DMS53 treated with DMSO at 0.1 percent for 48 hours (cell line): ENCODE results near the gene ZDHHC5.
"Not testable (repeated sequence)": the region's sequence is repeated elsewhere in the genome, so short reads cannot be mapped to it uniquely, and the experiment has no call there.

Experiments used
- DNase-seq: peaks from one replicate; lab custom pipeline; 2025; ENCODE audit not compliant: unreplicated experiment; lab: John Stamatoyannopoulos, UW

The ZDHHC5 gene

DNA sequence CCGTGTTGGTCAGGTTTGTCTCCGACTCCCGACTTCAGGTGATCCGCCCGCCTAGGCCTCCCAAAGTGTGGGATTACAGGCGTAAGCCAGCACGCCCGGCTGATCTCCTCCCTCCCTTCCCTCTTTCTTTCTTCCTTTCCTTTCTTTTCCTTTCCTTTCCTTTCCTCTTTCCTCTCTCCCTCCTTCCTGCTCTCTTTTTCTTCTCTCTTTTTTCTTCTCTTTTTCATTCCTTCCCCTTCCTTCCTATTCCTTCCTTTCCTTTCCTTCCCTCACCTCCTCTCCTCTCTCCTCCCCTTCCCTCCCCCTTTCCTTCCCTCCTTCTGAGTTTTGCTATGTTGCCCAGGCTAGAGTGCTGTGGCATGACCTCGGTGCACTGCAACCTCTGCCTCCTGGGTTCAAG lies 3.9 kb upstream of the ZDHHC5 start:
- DNase-seq = no peak

DNA sequence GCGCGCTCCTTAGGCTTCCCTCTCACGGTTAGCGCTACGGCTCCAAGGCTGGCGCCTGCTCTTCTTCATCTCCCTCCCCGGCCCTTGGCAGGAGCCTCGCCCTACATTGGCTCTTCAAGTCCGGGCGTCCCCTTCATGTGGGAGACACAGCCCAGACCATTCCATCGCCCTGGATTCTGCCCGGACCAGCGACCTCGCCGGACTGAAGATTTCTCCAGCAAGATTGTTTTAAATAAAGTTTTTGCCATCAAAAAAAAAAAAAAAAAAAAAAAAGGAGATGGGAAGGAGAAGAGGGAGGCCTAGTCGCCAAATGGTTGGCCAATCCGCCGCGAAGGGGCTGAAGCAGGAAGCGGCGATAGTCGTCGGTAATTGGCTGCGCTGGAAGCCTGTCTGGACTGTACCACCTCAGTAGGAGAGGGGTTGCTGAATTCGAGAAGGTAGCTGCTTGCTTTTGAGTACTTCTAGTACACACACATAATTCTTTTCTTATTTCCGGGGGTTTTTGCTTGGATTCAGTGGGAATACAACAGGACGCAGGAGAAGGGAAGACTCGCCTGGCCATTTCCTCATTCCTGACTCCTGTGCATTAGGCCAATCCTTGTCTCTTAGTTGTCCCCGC lies 688 bp upstream of the ZDHHC5 start:
- DNase-seq = peak; percentile 67

DNA sequence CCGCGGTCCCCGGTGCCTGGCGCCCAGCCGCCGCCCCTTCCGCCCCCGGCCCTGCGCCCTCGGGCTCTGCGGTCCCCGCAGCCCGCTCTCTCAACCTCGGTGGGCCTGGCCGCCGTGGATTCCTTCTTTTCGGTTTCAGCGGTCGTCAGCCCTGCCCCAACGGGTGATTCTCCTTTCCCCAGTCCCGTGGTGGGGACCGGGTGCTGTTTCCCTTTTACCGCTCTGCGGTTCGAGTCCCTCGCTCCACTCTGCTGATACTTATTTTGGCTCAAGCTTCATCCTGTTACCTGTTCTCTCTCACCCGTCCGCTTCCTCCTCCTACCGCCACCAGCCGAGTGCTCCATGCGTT lies 494 bp downstream of the ZDHHC5 start:
- no peak for DNase-seq

DNA sequence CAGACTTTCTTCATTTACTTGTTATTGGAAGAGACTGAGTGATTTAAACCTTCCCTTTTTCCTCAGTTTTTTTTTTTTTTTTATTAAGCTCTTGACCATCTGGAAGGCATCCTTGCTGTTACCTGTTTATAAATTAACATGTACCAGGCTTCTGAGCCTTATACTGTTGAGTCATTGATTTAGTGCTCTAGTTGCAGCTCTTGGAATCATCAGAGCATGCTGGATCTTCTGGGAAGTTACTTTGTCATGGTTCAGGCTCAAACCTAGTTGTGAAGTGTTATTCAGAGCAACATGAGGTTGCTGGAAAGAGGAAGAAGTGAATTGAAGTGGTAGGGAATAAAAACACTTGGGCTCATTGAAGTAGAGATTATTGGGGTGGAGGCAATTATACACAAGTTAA lies 6.3 kb downstream of the ZDHHC5 start:
- no peak for DNase-seq

DNA sequence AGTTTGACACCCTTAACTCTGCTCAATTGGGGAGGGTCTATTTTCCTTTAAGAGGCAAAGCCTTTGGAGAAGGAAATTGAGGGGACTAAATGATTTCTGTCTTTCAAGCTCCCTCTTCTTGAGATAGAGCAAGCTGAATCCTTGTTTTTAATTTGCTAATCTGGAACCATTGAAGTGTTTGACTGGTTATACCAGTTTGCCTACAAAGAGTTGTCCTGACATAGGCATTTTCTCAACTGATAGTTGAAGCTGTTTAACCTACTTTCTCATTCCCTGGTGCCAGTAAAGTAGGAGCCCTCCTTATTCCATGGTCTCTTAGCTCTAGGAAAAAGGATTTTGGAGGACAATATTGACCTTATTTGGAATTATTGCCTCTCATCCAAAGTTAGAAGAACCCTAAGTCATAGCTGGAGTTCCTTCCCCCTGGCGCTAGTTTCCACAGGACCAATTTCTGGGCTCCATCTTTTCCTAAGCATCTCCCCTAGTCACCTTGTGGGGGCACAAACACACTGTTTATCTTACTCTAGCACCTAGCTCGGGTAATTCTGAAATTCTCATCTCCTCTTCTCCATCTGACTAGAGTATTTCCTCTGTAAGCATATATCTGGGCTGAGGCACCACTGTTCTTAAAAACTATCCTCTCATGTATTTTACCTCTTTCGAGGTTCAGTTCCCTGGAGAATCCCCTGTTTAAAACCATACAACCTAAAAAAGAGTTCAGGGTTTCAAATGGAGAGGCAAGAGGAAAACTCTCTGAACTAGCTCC lies 7.4 kb downstream of the ZDHHC5 start:
- DNase-seq = no peak

DNA sequence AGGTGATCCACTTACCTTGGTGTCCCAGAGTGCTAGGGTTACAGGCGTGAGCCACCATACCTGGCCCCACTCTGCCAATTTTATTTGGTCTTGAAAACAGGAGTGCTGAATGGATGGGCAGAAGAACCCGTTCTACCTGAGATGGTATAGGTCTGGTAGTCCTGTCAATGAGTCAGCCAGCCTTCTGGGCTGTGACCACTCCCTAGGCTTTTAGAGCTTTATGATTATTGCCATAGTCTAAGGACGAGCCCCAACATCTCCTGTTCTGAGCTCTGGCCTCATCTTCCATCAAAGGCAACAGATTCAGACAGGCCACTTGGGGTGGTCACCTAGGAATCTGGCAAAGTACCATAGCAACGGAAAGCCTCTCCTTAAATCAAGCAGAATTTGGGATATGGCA lies 11.5 kb downstream of the ZDHHC5 start:
- DNase-seq = no peak

DNA sequence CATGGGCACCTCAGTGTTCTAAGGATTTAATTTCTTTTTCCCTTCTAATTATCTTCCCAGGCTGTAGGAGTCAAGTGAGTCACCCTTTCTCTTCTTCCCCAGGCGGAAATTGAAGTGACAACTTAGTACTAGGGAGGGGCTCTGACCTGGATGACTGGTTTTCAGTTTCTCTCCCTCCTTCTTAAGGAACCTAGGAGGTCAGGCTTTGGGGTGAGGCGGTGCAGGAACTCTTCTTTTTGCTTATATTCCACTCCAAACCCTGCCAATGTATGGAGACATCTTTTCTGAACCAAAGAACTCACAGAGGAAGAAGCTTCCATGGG lies 12.6 kb downstream of the ZDHHC5 start:
- no peak for DNase-seq

DNA sequence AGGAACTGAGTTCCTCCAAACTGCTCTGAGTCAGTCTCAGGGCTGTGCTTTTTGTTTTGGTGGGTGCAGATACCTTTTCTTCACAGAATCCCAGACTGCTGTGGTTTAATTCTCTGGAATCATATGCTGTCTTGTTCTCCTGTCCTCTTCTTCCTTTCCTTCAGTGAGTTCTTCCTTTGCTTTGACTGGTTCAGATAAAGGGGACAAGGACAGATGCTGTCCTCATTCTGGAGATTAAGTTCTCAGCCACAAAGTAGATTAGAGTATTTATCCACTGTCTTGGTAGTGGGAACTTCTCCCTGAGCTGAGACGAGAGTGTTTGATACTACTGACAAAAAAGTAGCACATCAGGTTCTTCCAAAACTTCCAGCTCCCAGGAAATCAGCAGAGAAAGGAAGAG lies 13.3 kb downstream of the ZDHHC5 start:
- DNase-seq = no peak

DNA sequence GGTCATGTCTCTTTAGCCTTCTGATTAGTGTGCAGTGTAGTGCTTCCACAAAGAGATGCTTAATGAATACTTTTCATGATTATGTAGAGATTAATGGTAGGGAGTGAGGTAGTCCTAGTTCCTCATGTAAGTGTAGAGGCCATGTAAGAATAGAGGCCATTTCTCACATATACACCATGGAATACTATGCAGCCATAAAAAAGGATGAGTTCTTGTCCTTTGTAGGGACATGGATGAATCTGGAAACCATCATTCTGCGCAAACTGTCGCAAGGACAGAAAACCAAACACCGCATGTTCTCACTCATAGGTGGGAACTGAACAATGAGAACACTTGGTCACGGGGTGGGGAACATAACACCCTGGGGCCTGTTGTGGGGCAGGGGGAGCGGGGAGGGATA lies 22.6 kb downstream of the ZDHHC5 start:
- not testable (repeated sequence) for DNase-seq

DNA sequence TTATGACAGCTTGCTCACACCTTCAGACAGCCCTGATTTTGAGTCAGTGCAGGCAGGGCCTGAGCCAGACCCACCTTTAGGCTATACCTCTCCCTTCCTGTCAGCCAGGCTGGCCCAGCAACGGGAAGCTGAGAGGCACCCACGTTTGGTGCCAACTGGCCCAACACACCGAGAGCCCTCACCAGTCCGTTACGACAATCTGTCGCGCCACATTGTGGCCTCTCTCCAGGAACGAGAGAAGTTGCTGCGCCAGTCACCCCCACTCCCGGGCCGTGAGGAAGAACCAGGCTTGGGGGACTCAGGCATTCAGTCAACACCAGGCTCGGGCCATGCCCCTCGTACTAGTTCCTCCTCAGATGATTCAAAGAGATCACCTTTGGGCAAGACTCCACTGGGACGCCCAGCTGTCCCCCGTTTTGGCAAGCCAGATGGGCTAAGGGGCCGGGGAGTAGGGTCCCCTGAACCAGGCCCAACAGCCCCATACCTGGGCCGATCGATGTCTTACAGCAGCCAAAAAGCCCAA lies 31.0 kb downstream of the ZDHHC5 start:
- no peak for DNase-seq

DNA sequence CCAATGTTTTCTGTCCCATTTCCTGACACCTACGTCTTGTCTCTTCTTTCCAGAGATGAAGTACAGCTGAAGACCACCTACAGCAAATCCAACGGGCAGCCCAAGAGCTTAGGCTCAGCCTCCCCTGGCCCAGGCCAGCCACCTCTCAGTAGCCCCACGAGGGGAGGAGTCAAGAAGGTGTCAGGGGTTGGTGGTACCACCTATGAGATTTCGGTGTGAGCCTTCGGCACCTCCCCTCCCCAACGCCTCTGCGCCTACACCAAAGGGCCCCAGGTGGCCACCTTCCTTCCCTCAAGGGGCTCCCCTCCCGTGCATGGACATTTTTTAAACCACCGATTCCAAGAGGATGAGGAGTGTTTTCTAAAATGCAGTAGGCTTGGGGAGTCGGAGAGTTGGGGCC lies 31.9 kb downstream of the ZDHHC5 start:
- DNase-seq = no peak

DNA sequence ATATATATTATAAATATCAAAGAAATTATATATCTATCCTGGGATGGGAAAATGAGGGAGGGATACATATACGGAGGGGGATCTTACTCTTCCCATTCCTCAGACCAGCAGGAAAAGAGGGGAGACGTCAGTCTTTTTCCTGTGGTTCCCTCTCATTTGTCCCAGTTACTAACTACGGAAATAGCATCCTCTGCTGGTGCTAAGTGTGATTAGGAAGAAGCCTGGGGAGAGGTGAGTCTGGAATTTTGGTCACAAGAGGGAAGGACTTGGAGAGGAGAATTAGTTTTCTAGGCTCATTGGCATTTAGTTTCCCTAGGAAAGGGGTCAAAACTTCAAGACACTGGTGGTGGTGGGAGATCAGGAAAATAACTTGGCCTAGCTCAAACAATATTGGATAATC lies 32.5 kb downstream of the ZDHHC5 start:
- DNase-seq = no peak

DNA sequence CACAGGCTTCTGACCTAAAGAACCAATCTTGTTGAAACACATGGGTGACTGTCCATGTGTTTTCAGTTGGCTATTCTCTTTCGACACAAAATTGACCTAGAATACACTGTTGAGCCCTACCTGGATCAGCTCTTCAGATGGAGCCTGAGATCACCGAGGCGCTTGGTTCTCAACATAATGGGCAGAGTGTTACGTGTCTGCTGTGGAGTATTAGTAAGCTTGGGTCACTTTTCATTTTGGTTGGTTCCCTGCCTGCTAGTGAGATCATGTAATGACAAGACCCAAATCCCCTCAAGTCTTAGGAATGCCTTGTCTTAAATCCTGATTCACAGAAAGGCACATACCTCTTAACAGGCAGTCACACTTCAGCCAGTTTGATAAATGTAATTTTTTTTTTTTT lies 35.4 kb downstream of the ZDHHC5 start:
- no peak for DNase-seq

DNA sequence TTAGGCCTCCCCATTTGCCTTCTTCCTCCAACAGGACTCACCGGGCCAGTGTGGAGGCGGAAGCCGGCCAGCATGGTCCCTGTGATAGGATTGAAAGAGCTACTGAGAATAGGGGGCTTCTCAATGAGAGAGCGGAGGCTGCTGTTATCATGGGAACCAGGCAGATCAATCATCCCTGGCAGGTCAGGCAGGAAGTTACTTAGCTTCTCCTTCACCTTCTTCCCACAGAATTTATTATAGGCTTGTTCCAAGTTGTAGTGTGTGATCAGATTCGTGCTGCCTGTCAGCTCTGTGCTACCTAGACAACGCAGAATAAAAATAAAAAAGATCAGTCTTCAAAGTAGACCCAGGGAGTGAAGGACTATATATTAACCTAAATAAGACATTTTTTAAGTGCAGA lies 37.0 kb downstream of the ZDHHC5 start:
- no peak for DNase-seq

DNA sequence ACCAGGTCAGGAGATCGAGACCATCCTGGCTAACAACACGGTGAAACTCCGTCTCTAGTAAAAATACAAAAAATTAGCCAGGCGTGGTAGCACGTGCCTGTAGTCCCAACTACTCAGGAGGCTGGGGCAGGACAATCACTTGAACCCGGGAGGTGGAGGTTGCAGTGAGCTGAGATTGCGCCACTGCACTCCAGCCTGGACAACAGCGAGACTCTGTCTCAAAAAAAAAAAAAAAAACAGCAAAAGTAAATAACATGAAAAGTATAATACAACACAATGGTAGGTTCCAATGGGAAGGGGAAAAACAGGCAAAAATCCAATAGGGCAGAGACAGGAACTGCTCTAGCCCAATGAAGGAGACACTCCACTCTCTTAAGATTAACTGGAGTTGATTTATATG lies 37.5 kb downstream of the ZDHHC5 start:
- not testable (repeated sequence) for DNase-seq

DNA sequence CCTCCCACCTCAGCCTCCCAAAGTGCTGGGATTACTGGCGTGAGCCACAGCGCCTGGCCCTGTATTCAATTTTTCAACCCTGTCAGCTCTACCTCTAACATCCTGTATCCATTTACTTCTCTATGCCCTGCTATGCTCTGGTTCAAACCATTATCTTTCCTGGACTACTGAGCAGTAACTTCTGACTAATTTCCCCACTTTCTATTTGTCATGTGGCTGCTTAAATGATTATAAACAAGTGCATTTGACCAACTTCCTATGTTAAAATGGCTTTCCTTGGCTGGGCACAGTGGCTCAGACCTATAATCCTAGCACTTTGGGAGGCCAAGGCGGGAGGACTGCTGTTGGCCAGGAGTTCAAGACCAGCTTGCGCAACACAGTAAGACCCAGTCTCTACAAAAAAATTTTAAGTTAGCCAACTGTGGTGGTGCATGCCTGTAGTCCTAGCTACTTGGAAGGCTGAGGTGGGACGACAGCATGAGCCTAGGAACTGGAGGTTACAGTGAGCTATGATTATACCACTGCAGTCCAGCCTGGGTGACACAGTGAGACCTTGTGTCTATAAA lies 42.0 kb downstream of the ZDHHC5 start:
- DNase-seq = no peak

DNA sequence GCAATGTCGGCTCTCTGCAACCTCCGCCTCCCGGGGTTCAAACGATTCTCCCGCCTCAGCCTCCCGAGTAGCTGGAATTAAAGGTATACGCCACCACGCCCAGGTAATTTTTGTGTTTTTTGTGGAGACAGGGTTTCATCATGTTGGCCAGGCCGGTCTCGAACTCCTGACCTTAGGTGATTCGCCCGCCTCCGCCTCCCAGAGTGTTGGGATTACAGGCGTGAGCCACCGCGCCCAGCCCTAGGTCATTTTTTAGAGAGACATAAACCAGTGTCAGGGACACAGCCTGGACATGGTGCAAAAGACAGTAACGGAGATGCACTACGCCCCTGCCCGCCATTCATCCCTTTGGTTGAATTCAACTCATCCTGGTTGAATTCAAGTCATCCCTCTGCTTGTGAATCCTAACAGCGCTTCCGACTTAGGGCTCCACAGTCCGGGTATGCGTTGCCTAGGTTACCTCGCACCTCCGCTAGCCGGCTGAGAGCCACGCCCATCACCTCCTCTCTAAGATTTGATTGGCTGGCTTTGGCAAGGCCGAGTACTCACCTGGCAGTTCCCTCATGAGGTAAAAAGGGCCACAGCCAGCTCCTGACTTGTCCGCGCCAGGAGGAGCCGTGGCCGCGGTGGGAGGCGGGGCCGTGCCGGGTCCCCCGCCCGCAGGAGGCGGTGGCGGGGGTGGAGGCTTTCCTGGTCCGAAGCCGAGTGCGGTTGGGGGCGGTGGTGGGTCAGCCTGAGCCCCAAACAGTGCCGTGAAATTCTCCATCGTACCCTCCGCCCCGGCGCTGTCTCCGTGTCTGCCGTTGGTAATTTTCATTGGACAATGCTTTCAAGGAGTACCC lies 43.7 kb downstream of the ZDHHC5 start, which contains the start of gene MED19:
MED19 (minus strand) TSS at position 802 of the 842 bp plus-strand sequence; CDS start at position 766, 36 bp downstream.
- peak; percentile 54 for DNase-seq

DNA sequence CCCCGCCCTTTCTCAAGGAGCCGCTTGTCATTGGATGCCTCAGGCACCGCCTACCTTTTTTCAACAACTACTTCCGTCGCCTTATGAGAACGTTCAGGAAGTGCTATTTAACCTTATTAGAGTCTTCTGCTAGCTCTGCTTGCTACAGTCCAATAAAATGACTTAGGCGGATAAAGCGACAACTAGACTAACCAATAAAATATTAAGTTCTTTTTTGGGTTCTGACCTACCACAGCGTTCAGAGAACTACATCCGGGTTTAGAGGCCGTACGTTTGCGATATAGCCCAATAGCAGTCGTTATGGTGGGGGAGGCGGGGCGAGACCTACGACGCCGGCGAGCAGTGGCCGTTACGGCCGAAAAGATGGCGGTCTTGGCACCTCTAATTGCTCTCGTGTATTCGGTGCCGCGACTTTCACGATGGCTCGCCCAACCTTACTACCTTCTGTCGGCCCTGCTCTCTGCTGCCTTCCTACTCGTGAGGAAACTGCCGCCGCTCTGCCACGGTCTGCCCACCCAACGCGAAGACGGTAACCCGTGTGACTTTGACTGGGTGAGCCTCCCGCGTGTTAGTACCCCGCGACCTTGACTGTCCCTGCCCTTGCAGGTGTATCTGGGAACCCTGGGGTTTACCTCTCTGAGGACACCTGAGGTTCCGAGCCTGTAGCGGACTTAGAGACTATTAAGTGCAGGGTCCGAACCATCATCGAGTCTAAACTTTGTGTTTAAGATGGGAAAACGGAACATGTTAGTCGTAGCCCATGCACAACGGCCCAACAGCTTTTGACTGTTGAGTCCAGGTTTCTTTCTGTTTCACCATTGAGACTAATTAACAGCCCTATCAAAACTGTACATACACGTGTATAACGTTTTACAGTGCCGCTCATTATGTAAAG lies 44.6 kb downstream of the ZDHHC5 start, which contains the start of gene TMX2:
TMX2 (plus strand) TSS at position 338 of the 895 bp plus-strand sequence; CDS start at position 364, 26 bp downstream.
- peak; percentile 83 for DNase-seq

DNA sequence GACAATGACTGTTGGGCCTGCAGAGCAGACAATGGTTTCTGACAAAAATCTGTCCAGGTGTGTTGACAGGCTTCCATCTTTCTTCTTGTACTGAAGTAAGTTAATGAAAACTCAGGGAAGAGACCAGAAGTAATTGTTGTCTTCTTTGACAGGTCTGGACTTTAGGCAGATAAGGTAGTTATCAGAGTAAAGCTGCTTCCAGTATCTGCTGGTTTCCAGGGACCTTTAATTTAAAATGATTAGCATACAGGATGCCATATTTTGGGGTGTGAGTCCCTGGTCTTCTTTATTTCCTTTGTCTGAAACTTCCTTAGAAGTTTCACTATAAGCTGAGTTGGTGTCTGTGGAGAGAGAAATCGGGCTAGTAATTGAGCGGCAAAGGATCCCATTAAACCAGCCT lies 45.9 kb downstream of the ZDHHC5 start:
- DNase-seq = no peak

DNA sequence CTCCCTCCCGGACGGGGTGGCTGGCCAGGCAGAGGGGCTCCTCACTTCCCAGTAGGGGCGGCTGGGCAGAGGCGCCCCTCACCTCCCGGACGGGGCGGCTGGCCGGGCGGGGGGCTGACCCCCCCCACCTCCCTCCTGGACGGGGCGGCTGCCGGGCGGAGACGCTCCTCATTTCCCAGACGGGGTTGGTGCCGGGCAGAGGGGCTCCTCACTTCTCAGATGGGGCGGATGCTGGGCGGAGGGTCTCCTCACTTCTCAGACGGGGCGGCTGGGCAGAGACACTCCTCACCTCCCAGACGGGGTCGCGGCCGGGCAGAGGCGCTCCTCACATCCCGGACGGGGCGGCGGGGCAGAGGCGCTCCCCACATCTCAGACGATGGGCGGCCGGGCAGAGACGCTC lies 48.8 kb downstream of the ZDHHC5 start:
- DNase-seq = not testable (repeated sequence)
